Thyroid gland (tissue), 4 donors: ENCODE results near the gene COL25A1. TPM values are rescaled to one million over a fixed set of nuclear protein-coding genes. Genes with fewer than 3 reads are reported as not detected.

Experiments used
- DNase-seq, 2 donors: peaks; one replicate each; pipeline ENCODE4 v3.0.0-alpha.2; 2019
- H3K27ac ChIP-seq, 3 donors: fragments of 200-600 bp; sonication (generic); 1 replicate in 2 of 3; 2 replicates in 1 of 3; pipeline ENCODE4 v1.5.1; 2016 to 2019; ENCODE audit warnings: mild to moderate bottlenecking in 1 of 3, moderate library complexity in 1 of 3
- H3K27me3 ChIP-seq: fragments of 200-600 bp; sonication (generic); one replicate; pipeline ENCODE4 v1.5.1; 2019
- H3K36me3 ChIP-seq, 2 donors: fragments of 200-600 bp; sonication (generic); one replicate each; pipeline ENCODE4 v1.5.1; 2016 to 2019
- H3K4me1 ChIP-seq, 2 donors: fragments of 200-600 bp; sonication (generic); one replicate each; pipeline ENCODE4 v1.5.1; 2017 to 2019
- H3K4me3 ChIP-seq, 3 donors: fragments of 200-600 bp; sonication (generic); replicated peaks in 1 of 3; 1 replicate in 2 of 3; 2 replicates in 1 of 3; pipeline ENCODE4 v1.5.1; 2016; ENCODE audit warnings: mild to moderate bottlenecking in 1 of 3
- H3K9me3 ChIP-seq: fragments of 200-600 bp; sonication (generic); one replicate; pipeline ENCODE4 v1.5.1; 2017
- CTCF ChIP-seq, 6 experiments: fragments of 200-600 bp in 3 of 6; fragments of 450-650 bp in 3 of 6; sonication (generic) in 3 of 6; IDR thresholded peaks; one replicate each; pipeline ENCODE4 v1.5.1; 2016 to 2019; ENCODE audit warnings: antibody characterized with exemption in 6 of 6, mild to moderate bottlenecking in 2 of 6, inconsistent platforms in 1 of 6, moderate library complexity in 1 of 6
- POLR2A ChIP-seq, 2 donors: fragments of 450-650 bp; IDR thresholded peaks; one replicate each; pipeline ENCODE4 v1.6.1; 2017; ENCODE audit warnings: antibody characterized with exemption in 2 of 2, mild to moderate bottlenecking in 2 of 2, moderate library complexity in 1 of 2
- WGBS, 2 donors: methylation state at CpG; one replicate each; pipeline ENCODE4 v1.1.5; 2017; 5-methylcytosine and 5-hydroxymethylcytosine counted together
- intact Hi-C: fragments of 100-400 bp; cut with DNase I; formaldehyde crosslinking; loops from one replicate; pipeline ENCODE4 v1.15.1; 2023
- total RNA-seq, 4 donors: library from RNA; depleted of rRNA; stranded (reverse); fragments of >200 nt; gene quantifications; one replicate each; pipeline ENCODE4 v1.2.3, GENCODE V29; 2016

The COL25A1 gene
- total RNA-seq, 4 donors from 2014 or later, result 5.5 to 21.0 (median 7.1) TPM

- Histone ChIP-seq H3K36me3 (no peaks in the 10 kb centered on the region), H3K27me3 (no peaks in the 10 kb centered on the region), H3K4me1 (no peaks in the 10 kb centered on the region), H3K9me3 (no peaks in the 10 kb centered on the region), H3K4me3 (no peak overlapping the region), H3K27ac (no peak overlapping the region)
- intact Hi-C loops, result no loop called here
- 55 to 57% methylated on average over 5 of the region's 5 CpGs for WGBS, 2 donors
- TF ChIP-seq CTCF (IDR thresholded peaks at IDR 0.05) (no peak), POLR2A (IDR thresholded peaks at IDR 0.05) (no peak)
- no peak for DNase-seq
These were observed 415.4 kb downstream of the COL25A1 start for GRCh38 chr4:108887034-108887433.

DNA sequence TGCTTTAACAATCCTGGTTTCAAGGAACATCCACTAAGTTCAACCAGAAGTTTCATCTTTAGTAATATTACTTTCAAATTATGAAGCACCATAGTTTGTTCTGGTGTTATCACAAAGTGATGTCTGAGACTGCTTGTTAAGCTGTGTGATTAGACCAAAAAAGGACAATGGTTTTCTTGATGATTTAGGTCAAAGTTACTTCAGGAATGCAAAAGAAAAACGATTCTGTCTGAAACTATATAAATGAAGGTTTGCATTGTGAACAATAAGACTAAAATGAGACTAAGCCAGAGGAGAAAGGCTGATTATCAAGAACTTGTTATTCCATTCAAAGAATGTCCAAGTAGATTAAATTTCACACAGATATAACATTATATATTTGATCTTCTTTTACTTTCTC lies 417.2 kb downstream of the COL25A1 start:
- DNase-seq, result no peak
- 14 to 34% methylated on average over 1 of the region's 1 CpG for WGBS, 2 donors
- H3K4me1 ChIP-seq, result no peaks in the 10 kb centered on the region

GRCh38 chr4:108884596-108884995 lies 417.9 kb downstream of the COL25A1 start:
- no peak for TF ChIP-seq CTCF (IDR thresholded peaks at IDR 0.05)
- no peak for TF ChIP-seq POLR2A (IDR thresholded peaks at IDR 0.05)
- H3K4me1 ChIP-seq, result no peaks in the 10 kb centered on the region
- DNase-seq, result no peak
- intact Hi-C loops, result no loop called here
- no peaks in the 10 kb centered on the region for H3K27me3 ChIP-seq
- H3K27ac ChIP-seq, result no peak overlapping the region
- H3K36me3 ChIP-seq, result no peaks in the 10 kb centered on the region
- H3K9me3 ChIP-seq, result no peaks in the 10 kb centered on the region
- H3K4me3 ChIP-seq, result no peak overlapping the region

More for the DNA sequence above, 417.2 kb downstream of the COL25A1 start:
- no peak overlapping the region for H3K27ac ChIP-seq
- no peaks in the 10 kb centered on the region for H3K9me3 ChIP-seq
- H3K27me3 ChIP-seq, result no peaks in the 10 kb centered on the region
- no peaks in the 10 kb centered on the region for H3K36me3 ChIP-seq
- intact Hi-C loops, result no loop called here
- TF ChIP-seq POLR2A (IDR thresholded peaks at IDR 0.05) (no peak), CTCF (IDR thresholded peaks at IDR 0.05) (no peak)
- H3K4me3 ChIP-seq, result no peak overlapping the region

GRCh38 chr4:108881986-108882385 lies 420.5 kb downstream of the COL25A1 start:
- TF ChIP-seq POLR2A (IDR thresholded peaks at IDR 0.05) (no peak), CTCF (IDR thresholded peaks at IDR 0.05) (no peak)
- intact Hi-C loops, result no loop called here
- H3K9me3 ChIP-seq, result no peaks in the 10 kb centered on the region
- H3K4me1 ChIP-seq, result no peaks in the 10 kb centered on the region
- no peak overlapping the region for H3K4me3 ChIP-seq
- no peak for DNase-seq
- no peak overlapping the region for H3K27ac ChIP-seq
- no peaks in the 10 kb centered on the region for H3K27me3 ChIP-seq
- 84 to 86% methylated on average over 4 of the region's 4 CpGs for WGBS, 2 donors
- no peaks in the 10 kb centered on the region for H3K36me3 ChIP-seq

- no peak for DNase-seq
- intact Hi-C loops, result no loop called here
- no peak for TF ChIP-seq POLR2A (IDR thresholded peaks at IDR 0.05)
- TF ChIP-seq CTCF (IDR thresholded peaks at IDR 0.05), result no peak
- no peaks in the 10 kb centered on the region for H3K36me3 ChIP-seq
- no peaks in the 10 kb centered on the region for H3K27me3 ChIP-seq
- H3K4me3 ChIP-seq, result no peak overlapping the region
- no peaks in the 10 kb centered on the region for H3K4me1 ChIP-seq
- WGBS, 2 donors, result 83 to 86% methylated on average over 3 of the region's 3 CpGs
- no peak overlapping the region for H3K27ac ChIP-seq
- no peaks in the 10 kb centered on the region for H3K9me3 ChIP-seq
These were observed 421.3 kb downstream of the COL25A1 start for GRCh38 chr4:108881190-108881589.
